ENCODE data around the gene CEP41.

Gene CEP41

DNA sequence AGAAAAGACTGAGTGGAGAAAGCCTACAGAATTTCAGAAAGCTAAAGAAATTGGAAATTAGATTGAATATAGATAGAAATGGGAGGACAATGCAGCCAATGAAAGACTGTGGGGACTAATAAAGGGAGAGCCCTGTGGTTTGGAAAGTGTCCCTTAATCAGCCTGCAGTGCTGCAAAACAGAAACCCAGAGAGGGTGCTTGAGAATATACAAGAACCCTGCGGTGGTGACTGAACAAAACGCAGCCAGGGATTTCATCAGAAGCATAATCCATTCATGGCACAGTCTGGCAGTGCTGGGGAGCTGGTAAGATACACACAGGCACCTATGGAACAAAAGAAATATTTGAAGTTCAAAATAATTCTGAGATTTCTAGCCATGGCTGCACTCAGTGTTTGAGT, 19.1 kb downstream of the CEP41 start:
- TF ChIP-seq, protein P1, sequence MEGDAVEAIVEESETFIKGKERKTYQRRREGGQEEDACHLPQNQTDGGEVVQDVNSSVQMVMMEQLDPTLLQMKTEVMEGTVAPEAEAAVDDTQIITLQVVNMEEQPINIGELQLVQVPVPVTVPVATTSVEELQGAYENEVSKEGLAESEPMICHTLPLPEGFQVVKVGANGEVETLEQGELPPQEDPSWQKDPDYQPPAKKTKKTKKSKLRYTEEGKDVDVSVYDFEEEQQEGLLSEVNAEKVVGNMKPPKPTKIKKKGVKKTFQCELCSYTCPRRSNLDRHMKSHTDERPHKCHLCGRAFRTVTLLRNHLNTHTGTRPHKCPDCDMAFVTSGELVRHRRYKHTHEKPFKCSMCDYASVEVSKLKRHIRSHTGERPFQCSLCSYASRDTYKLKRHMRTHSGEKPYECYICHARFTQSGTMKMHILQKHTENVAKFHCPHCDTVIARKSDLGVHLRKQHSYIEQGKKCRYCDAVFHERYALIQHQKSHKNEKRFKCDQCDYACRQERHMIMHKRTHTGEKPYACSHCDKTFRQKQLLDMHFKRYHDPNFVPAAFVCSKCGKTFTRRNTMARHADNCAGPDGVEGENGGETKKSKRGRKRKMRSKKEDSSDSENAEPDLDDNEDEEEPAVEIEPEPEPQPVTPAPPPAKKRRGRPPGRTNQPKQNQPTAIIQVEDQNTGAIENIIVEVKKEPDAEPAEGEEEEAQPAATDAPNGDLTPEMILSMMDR (IDR thresholded peaks at IDR 0.05; ENCODE audit: borderline replicate concordance, insufficient read depth, low read depth, low read length) = no peak
- H3K4me3 ChIP-seq (ENCODE audit: low read depth, low read length) = no peak overlapping the region

DNA sequence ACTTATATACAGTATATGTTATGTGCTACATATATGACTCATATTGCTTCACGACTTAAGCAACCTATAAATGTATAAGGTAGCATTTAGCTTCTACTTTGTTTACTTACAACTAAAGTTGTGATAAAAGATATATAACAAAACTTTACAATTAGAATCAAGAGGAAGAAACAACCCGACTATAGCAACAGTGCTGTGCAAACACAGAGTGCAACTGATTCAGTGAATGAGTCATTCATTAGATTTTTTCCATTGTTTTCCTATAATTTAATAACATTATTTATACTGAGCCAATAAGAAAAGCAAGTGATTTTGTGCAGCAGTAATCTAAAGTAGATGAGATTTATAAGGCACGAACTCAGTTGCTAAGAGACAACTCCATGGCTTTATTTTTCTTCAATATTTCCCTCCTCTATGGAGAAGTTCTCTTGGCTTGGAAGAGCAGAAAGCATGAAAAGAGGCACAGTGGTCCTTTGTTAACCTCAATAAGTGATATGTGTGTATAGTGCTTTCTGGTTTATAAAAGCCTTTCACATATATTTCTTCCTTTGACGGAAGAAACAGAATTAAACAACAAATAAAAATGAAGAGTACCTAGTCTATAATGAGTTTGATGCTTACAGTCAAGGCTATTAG, 19.8 kb downstream of the CEP41 start:
- no peak overlapping the region for H3K4me3 ChIP-seq (ENCODE audit: low read depth, low read length)

DNA sequence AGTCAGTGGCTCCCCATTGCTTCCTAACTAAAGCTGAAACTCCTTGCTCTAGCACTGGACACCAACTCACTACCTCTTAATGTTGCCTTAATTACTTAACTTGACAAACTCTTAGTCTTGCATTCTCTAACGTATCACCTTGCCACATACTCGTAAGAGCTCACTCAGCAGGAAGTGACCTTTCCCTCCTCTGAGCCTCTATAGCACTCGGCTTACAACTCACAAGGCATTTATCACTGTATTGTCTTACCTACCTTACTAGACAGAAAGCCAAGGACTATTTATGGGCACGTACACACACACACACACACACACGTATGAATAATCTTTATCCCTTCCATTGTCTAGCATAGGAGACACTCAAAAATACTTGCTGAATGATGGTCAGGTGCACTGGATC, 21.2 kb downstream of the CEP41 start:
- TF ChIP-seq, protein P1 (IDR thresholded peaks at IDR 0.05; ENCODE audit: borderline replicate concordance, insufficient read depth, low read depth, low read length) = no peak
- H3K4me3 ChIP-seq (ENCODE audit: low read depth, low read length) = no peak overlapping the region

More for the DNA sequence above, 19.8 kb downstream of the CEP41 start:
- TF ChIP-seq, protein P1 (IDR thresholded peaks at IDR 0.05; ENCODE audit: borderline replicate concordance, insufficient read depth, low read depth, low read length) = no peak

DNA sequence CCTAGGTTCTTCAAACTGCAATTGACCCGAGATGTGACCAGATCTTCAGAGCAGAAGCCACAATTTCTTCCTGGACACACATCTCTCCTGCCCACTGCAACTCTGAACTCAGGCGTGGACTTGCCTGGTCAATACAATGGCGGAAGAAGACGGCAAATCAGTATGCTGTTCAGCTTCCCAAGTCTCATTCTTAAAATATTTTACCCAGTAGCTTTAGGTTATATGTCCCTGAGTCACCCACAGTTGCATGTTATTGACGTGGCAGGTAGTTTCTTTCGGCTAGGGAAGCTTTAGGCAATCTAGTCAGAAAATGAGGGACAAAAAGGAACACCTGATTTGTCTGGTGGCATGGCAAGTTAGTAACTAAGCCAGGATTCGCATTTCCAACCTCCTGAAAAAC, 22.5 kb downstream of the CEP41 start:
- no peak overlapping the region for H3K4me3 ChIP-seq (ENCODE audit: low read depth, low read length)
- TF ChIP-seq, protein P1 (IDR thresholded peaks at IDR 0.05; ENCODE audit: borderline replicate concordance, insufficient read depth, low read depth, low read length) = no peak

DNA sequence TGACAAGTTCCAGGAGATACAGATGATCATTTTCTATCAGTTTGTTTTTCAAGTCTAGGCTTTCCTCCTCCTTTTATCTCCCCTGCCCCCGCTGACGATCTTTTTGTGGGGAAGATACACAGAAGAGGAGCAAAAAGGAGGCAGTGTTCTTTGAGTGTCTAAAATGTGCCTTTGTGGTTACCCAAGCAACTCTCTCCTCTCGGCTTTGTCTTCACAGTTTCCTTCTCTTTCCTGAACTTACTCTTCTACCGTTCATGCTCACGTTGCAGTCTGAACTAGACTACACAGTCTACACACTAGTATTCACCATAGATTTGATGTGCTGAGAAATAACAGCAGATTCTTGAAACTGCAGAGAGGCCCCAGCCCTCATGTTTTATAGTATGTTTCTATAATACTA, 23.6 kb downstream of the CEP41 start:
- H3K4me3 ChIP-seq (ENCODE audit: low read depth, low read length) = no peak overlapping the region
- TF ChIP-seq, protein P1 (IDR thresholded peaks at IDR 0.05; ENCODE audit: borderline replicate concordance, insufficient read depth, low read depth, low read length) = no peak

DNA sequence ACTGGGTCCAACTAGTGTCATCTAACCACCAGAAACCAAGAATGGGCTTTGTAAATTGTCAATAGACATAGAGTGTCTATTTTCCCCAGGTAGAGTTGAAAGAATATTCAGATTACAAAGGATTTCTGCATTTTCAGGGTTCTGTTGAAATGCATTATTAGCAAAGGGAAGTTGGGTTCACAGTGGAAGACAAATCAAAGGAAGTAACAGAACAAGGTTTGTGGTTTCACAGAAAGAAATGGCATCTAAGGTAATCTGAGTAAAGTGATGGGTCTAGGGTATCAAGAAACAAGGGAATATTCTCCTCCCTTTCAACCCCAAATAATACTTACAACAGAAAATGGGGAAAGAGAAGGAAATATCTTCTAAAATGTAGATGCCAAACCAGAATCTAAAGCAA, 25.8 kb downstream of the CEP41 start:
- H3K4me3 ChIP-seq (ENCODE audit: low read depth, low read length) = no peak overlapping the region
- TF ChIP-seq, protein P1 (IDR thresholded peaks at IDR 0.05; ENCODE audit: borderline replicate concordance, insufficient read depth, low read depth, low read length) = no peak

DNA sequence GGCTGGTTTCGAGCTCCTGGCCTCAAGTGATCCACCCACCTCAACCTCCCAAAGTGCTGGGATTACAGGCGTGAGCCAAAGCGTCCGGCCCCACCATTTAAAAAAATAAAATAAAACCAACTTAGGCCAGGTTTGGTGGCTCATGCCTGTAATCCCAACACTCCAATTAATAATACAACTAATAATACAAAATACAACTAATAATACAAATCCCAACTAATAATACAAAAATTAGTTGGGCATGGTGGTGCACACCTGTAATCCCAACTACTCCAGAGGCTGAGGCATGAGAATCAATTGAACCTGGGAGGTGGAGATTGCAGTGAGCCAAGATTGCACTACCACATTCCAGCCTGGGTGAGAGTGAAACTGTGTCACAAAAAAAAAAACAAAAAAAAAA, 27.6 kb downstream of the CEP41 start:
- TF ChIP-seq, protein P1 (IDR thresholded peaks at IDR 0.05; ENCODE audit: borderline replicate concordance, insufficient read depth, low read depth, low read length) = no peak
- H3K4me3 ChIP-seq (ENCODE audit: low read depth, low read length) = no peak overlapping the region

Measured in GM12875 (cell line).